H1 (cell line): ENCODE measurements around the gene ZIC1. TPM values are rescaled to one million over a fixed set of nuclear protein-coding genes. Genes with fewer than 3 reads are reported as not detected.

Source experiments
- CTCF ChIA-PET: fragments of 300-600 bp; sonication (Branson Sonifier 250); formaldehyde crosslinking; loops from one replicate; lab custom pipeline; 2021; ENCODE audit not compliant: partially characterized antibody; lab: Charles Lee
- POLR2A ChIA-PET: fragments of 300-600 bp; sonication (Branson Sonifier 250); formaldehyde crosslinking; loops from one replicate; lab custom pipeline; 2021; ENCODE audit warnings: inconsistent platforms; ENCODE audit not compliant: partially characterized antibody; lab: Charles Lee
- DNase-seq, 2 experiments: peaks; one replicate each; pipeline versions ENCODE4 v3.0.0 to v3.0.0-alpha.2; 2010 to 2022; ENCODE audit warnings: low spot score in 2 of 2, low read depth in 1 of 2, mixed read lengths in 1 of 2
- FAIRE-seq: peaks from 2 replicates; lab custom pipeline; 2011; peaks lifted over from hg19 to GRCh38; lab: Jason Lieb, UNC
- H2AFZ ChIP-seq: 2 replicates; pipeline ENCODE4 v1.8.1; 2012; ENCODE audit warnings: low read length, inconsistent platforms
- H2AK5ac ChIP-seq: 2 replicates; pipeline ENCODE4 v1.6.1; 2013; ENCODE audit warnings: low read depth, low read length
- H2BK120ac ChIP-seq: replicated peaks from 2 replicates; pipeline ENCODE3; 2013; ENCODE audit warnings: low read depth, low read length, inconsistent platforms
- H2BK12ac ChIP-seq: 2 replicates; pipeline ENCODE4 v1.6.1; 2013; ENCODE audit warnings: low read depth, low read length
- H2BK15ac ChIP-seq: 2 replicates; pipeline ENCODE4 v1.6.1; 2013; ENCODE audit warnings: low read length
- H2BK20ac ChIP-seq: 2 replicates; pipeline ENCODE4 v1.6.1; 2013; ENCODE audit warnings: low read length
- H2BK5ac ChIP-seq: 2 replicates; pipeline ENCODE4 v1.6.1; 2013; ENCODE audit warnings: low read depth, low read length
- H3K14ac ChIP-seq: 2 replicates; pipeline ENCODE4 v1.6.1; 2013; ENCODE audit warnings: inconsistent platforms; ENCODE audit not compliant: insufficient read length
- H3K18ac ChIP-seq: 2 replicates; pipeline ENCODE4 v1.6.1; 2013; ENCODE audit warnings: low read length; ENCODE audit errors: extremely low read depth
- H3K23ac ChIP-seq: 2 replicates; pipeline ENCODE4 v1.6.1; 2013; ENCODE audit warnings: inconsistent platforms; ENCODE audit not compliant: insufficient read length
- H3K23me2 ChIP-seq: 2 replicates; pipeline ENCODE4 v1.6.1; 2013; ENCODE audit warnings: low read depth, low read length
- H3K27ac ChIP-seq: 2 replicates; pipeline ENCODE4 v1.6.1; 2011; ENCODE audit warnings: low read depth, low read length, inconsistent platforms
- H3K27me3 ChIP-seq, 4 experiments: replicated peaks in 1 of 4; 1 replicate in 1 of 4; 2 replicates in 3 of 4; pipeline versions ENCODE4 v1.6.1 to v1.8.1; 2011 to 2013; ENCODE audit warnings: low read length in 3 of 4, mild to moderate bottlenecking in 3 of 4, inconsistent platforms in 2 of 4, mixed read lengths in 2 of 4, moderate library complexity in 1 of 4; ENCODE audit not compliant: control insufficient read depth in 3 of 4, insufficient read depth in 3 of 4; ENCODE audit errors: extremely low read depth in 1 of 4
- H3K36me3 ChIP-seq, 4 experiments: 2 replicates each; pipeline versions ENCODE4 v1.6.1 to v1.8.1; 2011 to 2013; ENCODE audit warnings: mild to moderate bottlenecking in 4 of 4, low read length in 3 of 4, moderate library complexity in 2 of 4, control low read depth in 1 of 4, inconsistent platforms in 1 of 4; ENCODE audit not compliant: insufficient read depth in 4 of 4, control insufficient read depth in 2 of 4
- H3K4ac ChIP-seq: replicated peaks from 2 replicates; pipeline ENCODE3; 2013; ENCODE audit warnings: low read length, low read depth, mixed read lengths, inconsistent platforms; ENCODE audit not compliant: insufficient read length
- H3K4me1 ChIP-seq, 4 experiments: replicated peaks in 1 of 4; 1 replicate in 1 of 4; 2 replicates in 3 of 4; pipeline versions ENCODE4 v1.6.1 to v1.8.1; 2011 to 2013; ENCODE audit warnings: low read length in 3 of 4, inconsistent platforms in 2 of 4, mixed read lengths in 1 of 4; ENCODE audit not compliant: insufficient read depth in 4 of 4, control insufficient read depth in 3 of 4
- H3K4me2 ChIP-seq, 2 experiments: 2 replicates each; pipeline versions ENCODE4 v1.6.1 to v1.8.1; 2011 to 2013; ENCODE audit warnings: low read depth in 2 of 2, low read length in 2 of 2, control low read depth in 1 of 2, inconsistent platforms in 1 of 2, mild to moderate bottlenecking in 1 of 2; ENCODE audit not compliant: insufficient read depth in 1 of 2
- H3K4me3 ChIP-seq, 4 experiments: fragments of 200-600, 300-600 bp in 1 of 4; sonication (generic), shearing (Covaris generic), sonication (Bioruptor Twin) in 1 of 4; 2 replicates each; pipeline versions ENCODE4 v1.5.1 to v1.8.1; 2011 to 2016; ENCODE audit warnings: low read length in 4 of 4, low read depth in 3 of 4, control low read depth in 2 of 4, inconsistent platforms in 2 of 4, mild to moderate bottlenecking in 2 of 4, mixed read lengths in 1 of 4, moderate library complexity in 1 of 4; ENCODE audit not compliant: insufficient read depth in 2 of 4; ENCODE audit errors: extremely low read depth in 1 of 4
- H3K56ac ChIP-seq: replicated peaks from 2 replicates; pipeline ENCODE3; 2013; ENCODE audit warnings: low read depth, mild to moderate bottlenecking, mixed read lengths, low read length, inconsistent platforms; ENCODE audit not compliant: insufficient read length
- H3K79me1 ChIP-seq: 2 replicates; pipeline ENCODE4 v1.6.1; 2013; ENCODE audit warnings: low read depth, low read length, control low read depth
- H3K79me2 ChIP-seq, 2 experiments: 2 replicates each; pipeline versions ENCODE4 v1.6.1 to v1.8.1; 2012 to 2013; ENCODE audit warnings: low read length in 2 of 2, mild to moderate bottlenecking in 2 of 2, inconsistent platforms in 1 of 2; ENCODE audit not compliant: insufficient read depth in 2 of 2, control insufficient read depth in 1 of 2
- H3K9ac ChIP-seq, 4 experiments: replicated peaks in 1 of 4; 1 replicate in 1 of 4; 2 replicates in 3 of 4; pipeline versions ENCODE4 v1.6.1 to v1.8.1; 2011 to 2013; ENCODE audit warnings: low read depth in 3 of 4, low read length in 3 of 4, control low read depth in 2 of 4, mild to moderate bottlenecking in 2 of 4, moderate library complexity in 2 of 4, inconsistent platforms in 1 of 4; ENCODE audit errors: extremely low read depth in 1 of 4
- H3K9me3 ChIP-seq, 2 experiments: 2 replicates each; pipeline versions ENCODE4 v1.6.1 to v1.8.1; 2012 to 2013; ENCODE audit warnings: mild to moderate bottlenecking in 2 of 2, moderate library complexity in 2 of 2, control low read depth in 1 of 2, inconsistent platforms in 1 of 2, low read depth in 1 of 2, low read length in 1 of 2, mixed read lengths in 1 of 2; ENCODE audit not compliant: insufficient read depth in 2 of 2
- H4K20me1 ChIP-seq, 2 experiments: replicated peaks in 1 of 2; 2 replicates each; pipeline versions ENCODE3 to v1.8.1; 2011 to 2013; ENCODE audit warnings: inconsistent platforms in 2 of 2, low read length in 2 of 2, mild to moderate bottlenecking in 1 of 2; ENCODE audit not compliant: insufficient read depth in 2 of 2, control insufficient read depth in 1 of 2
- H4K5ac ChIP-seq: 2 replicates; pipeline ENCODE4 v1.6.1; 2013; ENCODE audit warnings: low read length, low read depth, mixed read lengths, inconsistent platforms; ENCODE audit not compliant: insufficient read length
- H4K8ac ChIP-seq: 2 replicates; pipeline ENCODE4 v1.8.0; 2013; ENCODE audit warnings: mild to moderate bottlenecking, moderate library complexity, low read length, inconsistent platforms; ENCODE audit not compliant: insufficient read depth; ENCODE audit errors: extremely low read depth
- H4K91ac ChIP-seq: replicated peaks from 2 replicates; pipeline ENCODE3; 2013; ENCODE audit warnings: low read length, mixed read lengths, inconsistent platforms; ENCODE audit not compliant: insufficient read length
- CBX8 ChIP-seq: fragments of 300-800, 300-1000 bp; sonication (generic); IDR thresholded peaks from 2 replicates; pipeline ENCODE4 v1.7.1; 2016; ENCODE audit warnings: low read depth, low read length, borderline replicate concordance
- CHD1 ChIP-seq: IDR thresholded peaks from 2 replicates; pipeline ENCODE4 v1.6.1; 2012; ENCODE audit warnings: low read depth, low read length, improper control_type of control experiment
- WGBS, 2 experiments: shearing (Covaris generic) in 1 of 2; methylation state at CpG; one replicate each; pipeline versions ENCODE4 v1.1.6 to v1.1.7; 2013 to 2015; ENCODE audit warnings: low lambda C conversion rate in 2 of 2, mixed read lengths in 2 of 2, inconsistent platforms in 1 of 2, low coverage in 1 of 2, missing lambda C conversion rate in 1 of 2; ENCODE audit not compliant: insufficient replicate concordance in 2 of 2, insufficient coverage in 1 of 2, insufficient read length in 1 of 2; ENCODE audit errors: extremely low coverage in 1 of 2, missing lambda C conversion rate in 1 of 2; 5-methylcytosine and 5-hydroxymethylcytosine counted together
- polyA plus RNA-seq, 7 experiments: library from polyadenylated mRNA; depleted of rRNA in 3 of 7; stranded (reverse) in 5 of 7; unstranded in 2 of 7; fragments of >200 nt in 5 of 7; fragments of 200-250 nt in 2 of 7; gene quantifications; 1 replicate in 5 of 7; 2 replicates in 1 of 7; 4 replicates in 1 of 7; pipeline versions ENCODE4 v1.2.1 to v1.2.3, GENCODE V29; 2011 to 2013; ENCODE audit warnings: missing spikeins in 2 of 7, mixed read lengths in 2 of 7
- total RNA-seq: library from RNA; stranded (reverse); fragmentation: NEBNext Ultra II Directional; extraction: Animal tissue kit (Norgen Biotek cat#: 25700); gene quantifications from 2 replicates; pipeline ENCODE4 v1.2.1, GENCODE V29; 2021

ZIC1 gene
- total and polyA plus RNA-seq, 2 of the 8 experiments (the other 6 are each of a cell fraction or from before 2014, with no cell fraction given), result 0.80 to 2.2 TPM

- no peak overlapping the region for H3K14ac ChIP-seq
- no peak overlapping the region for H4K91ac ChIP-seq
- peak overlapping the region; percentile 30 to 95; a peak in 2 of 4 replicates for H3K4me2 ChIP-seq
- no peak overlapping the region for H3K23ac ChIP-seq
- H3K79me2 ChIP-seq, result no peaks in the 10 kb centered on the region
- H4K5ac ChIP-seq, result no peak overlapping the region
- no peak for FAIRE-seq
- no peak overlapping the region for H2BK15ac ChIP-seq
- H3K4me1 ChIP-seq, result peaks cover 9 to 33% (median 27%) of the 10 kb centered on the region in 4 experiments
- DNase-seq, result peak in 1 of 2 experiments; percentile 51
- H3K9ac ChIP-seq, result no peak overlapping the region
- ChIA-PET CTCF (interaction anchor here (0.6 to 27.3 kb wide), 10 partner anchors 10 to 689 kb away, joined by 3 to 485 read pairs (median 5); no protein-coding TSS in a partner anchor), POLR2A (interaction anchor here (0.6 to 1.5 kb wide), 3 partner anchors 9 to 36 kb away, joined by 3 to 5 read pairs (median 4); no protein-coding TSS in a partner anchor)
- H3K27ac ChIP-seq, result no peak overlapping the region
- TF ChIP-seq CHD1 (no peak), CBX8 (0 out of 2 replicates have a peak, but pooled peaks have one; percentile 22)
- H3K23me2 ChIP-seq, result peaks cover 5% of the 10 kb centered on the region; the same call in 1 of the 2 replicates
- 0 out of 2 replicates have a peak overlapping the region, but pooled peaks have one; percentile 7 for H3K18ac ChIP-seq
- H3K27me3 ChIP-seq, result peaks cover 75 to 98% (median 92%) of the 10 kb centered on the region in 4 experiments
- no peak overlapping the region for H2BK5ac ChIP-seq
- H3K4ac ChIP-seq, result no peak overlapping the region
- H3K36me3 ChIP-seq, result peaks cover 0 to 4% (median 0%) of the 10 kb centered on the region in 4 experiments; a peak in 2 of 8 replicates
- H3K4me3 ChIP-seq, result peak overlapping the region in 1 of 4 experiments; percentile 36; a peak in 2 of 8 replicates
- H2BK120ac ChIP-seq, result no peak overlapping the region
- H4K20me1 ChIP-seq, result peaks cover 0 to 5% of the 10 kb centered on the region in 2 experiments
- H3K9me3 ChIP-seq, result peaks cover 0 to 4% of the 10 kb centered on the region in 2 experiments; a peak in 1 of 4 replicates
- H3K79me1 ChIP-seq, result no peaks in the 10 kb centered on the region
- no peak overlapping the region for H2AK5ac ChIP-seq
- peak overlapping the region; percentile 45; the same call in 1 of the 2 replicates for H2BK12ac ChIP-seq
- 9% methylated on average over 10 of the region's 10 CpGs; no CpG with 5 or more reads in 1 of the 2 experiments for WGBS, 2 experiments
- no peak overlapping the region for H3K56ac ChIP-seq
- H4K8ac ChIP-seq, result no peak overlapping the region
- no peak overlapping the region for H2BK20ac ChIP-seq
- no peak overlapping the region for H2AFZ ChIP-seq
These were observed 21.8 kb upstream of the ZIC1 start for GRCh38 chr3:147387291-147387884.
